Left lung (tissue), 10 donors: ENCODE data around the gene KCNC1. TPM values are rescaled to one million over a fixed set of nuclear protein-coding genes. Genes with fewer than 3 reads are reported as not detected.

ENCODE experiments used
- ATAC-seq: fragments of 200-7000 bp; cut with Tn5 transposase; one replicate; pipeline ENCODE4 v1.9.1; 2020; ENCODE audit warnings: moderate library complexity
- DNase-seq, 4 donors: peaks; one replicate each; pipeline ENCODE4 v3.0.0-alpha.2; 2013 to 2020
- H3K27ac ChIP-seq, 2 donors: fragments of 200-600 bp; sonication (generic) in 1 of 2; one replicate each; pipeline versions ENCODE4 v1.5.0 to v1.8.0; 2020 to 2021
- H3K27me3 ChIP-seq, 2 donors: fragments of 200-600 bp; sonication (generic) in 1 of 2; one replicate each; pipeline versions ENCODE4 v1.5.0 to v1.8.0; 2020 to 2021
- H3K36me3 ChIP-seq, 2 donors: fragments of 200-600 bp; sonication (generic) in 1 of 2; one replicate each; pipeline versions ENCODE4 v1.5.0 to v1.8.0; 2020 to 2021
- H3K4me1 ChIP-seq, 2 donors: fragments of 200-600 bp; one replicate each; pipeline ENCODE4 v1.8.0; 2021
- H3K4me3 ChIP-seq, 2 donors: fragments of 200-600 bp; sonication (generic) in 1 of 2; one replicate each; pipeline versions ENCODE4 v1.5.0 to v1.8.0; 2020 to 2021; ENCODE audit warnings: mild to moderate bottlenecking in 1 of 2
- H3K9me3 ChIP-seq, 2 donors: fragments of 200-600 bp; sonication (generic) in 1 of 2; one replicate each; pipeline versions ENCODE4 v1.5.0 to v1.8.0; 2020 to 2021
- CTCF ChIP-seq, 2 donors: fragments of 200-600 bp; sonication (generic) in 1 of 2; IDR thresholded peaks; one replicate each; pipeline versions ENCODE4 v1.5.0 to v1.8.0; 2021; ENCODE audit warnings: antibody characterized with exemption in 2 of 2
- intact Hi-C, 2 donors: fragments of 100-400 bp; cut with DNase I; formaldehyde crosslinking; loops; one replicate each; pipeline versions ENCODE4 v1.11.2 to v1.14.2; 2022
- polyA plus RNA-seq, 6 donors: library from polyadenylated mRNA; unstranded; fragments of 120-200 nt; gene quantifications; one replicate each; pipeline ENCODE4 v1.2.1, GENCODE V29; 2013; ENCODE audit not compliant: insufficient read length in 6 of 6
- total RNA-seq, 2 donors: library from RNA; stranded (reverse); fragmentation: NEBNext Ultra II Directional; extraction: Animal tissue kit (Norgen Biotek cat#: 25700); gene quantifications; one replicate each; pipeline ENCODE4 v1.2.1, GENCODE V29; 2021
- donor health status: DM: no; HTN: yes; CAD: no.
- donor health status: DM: no; HTN: no; CAD: no.

The KCNC1 gene
- total and polyA plus RNA-seq, 8 donors = 0.78 to 1.2 (median 0.89) TPM; not detected in 2

GRCh38 chr11:17777086-17777737 is 42.6 kb downstream of the KCNC1 start:
- TF ChIP-seq CTCF (IDR thresholded peaks at IDR 0.05) = no peak
- ATAC-seq (no peak), DNase-seq (peak in 1 of 4 donors; percentile 50)
- Histone ChIP-seq H3K36me3 (no peaks in the 10 kb centered on the region), H3K4me3 (no peak overlapping the region), H3K4me1 (no peaks in the 10 kb centered on the region), H3K27me3 (no peaks in the 10 kb centered on the region), H3K9me3 (no peaks in the 10 kb centered on the region), H3K27ac (no peak overlapping the region)
- intact Hi-C loops = no loop called here

GRCh38 chr11:17777738-17778091 is 43.1 kb downstream of the KCNC1 start:
- H3K27ac ChIP-seq = no peak overlapping the region
- intact Hi-C loops = no loop called here
- no peaks in the 10 kb centered on the region for H3K27me3 ChIP-seq
- H3K9me3 ChIP-seq = no peaks in the 10 kb centered on the region
- DNase-seq (no peak), ATAC-seq (no peak)
- TF ChIP-seq CTCF (IDR thresholded peaks at IDR 0.05) = no peak
- H3K4me1 ChIP-seq = no peaks in the 10 kb centered on the region
- H3K36me3 ChIP-seq = no peaks in the 10 kb centered on the region
- no peak overlapping the region for H3K4me3 ChIP-seq

GRCh38 chr11:17778352-17778751 is 43.8 kb downstream of the KCNC1 start:
- no peak for DNase-seq
- ATAC-seq = no peak
- Histone ChIP-seq H3K4me3 (no peak overlapping the region), H3K9me3 (no peaks in the 10 kb centered on the region), H3K36me3 (no peaks in the 10 kb centered on the region), H3K4me1 (no peaks in the 10 kb centered on the region), H3K27me3 (no peaks in the 10 kb centered on the region), H3K27ac (no peak overlapping the region)
- intact Hi-C loops = no loop called here
- no peak for TF ChIP-seq CTCF (IDR thresholded peaks at IDR 0.05)

GRCh38 chr11:17778956-17779860 is 44.6 kb downstream of the KCNC1 start:
- Histone ChIP-seq H3K36me3 (no peaks in the 10 kb centered on the region), H3K4me1 (no peaks in the 10 kb centered on the region), H3K27me3 (no peaks in the 10 kb centered on the region), H3K4me3 (no peak overlapping the region), H3K9me3 (no peaks in the 10 kb centered on the region), H3K27ac (no peak overlapping the region)
- DNase-seq (peak in 1 of 4 donors; percentile 68), ATAC-seq (no peak)
- TF ChIP-seq CTCF (IDR thresholded peaks at IDR 0.05) = no peak
- intact Hi-C loops = no loop called here

- no peak for TF ChIP-seq CTCF (IDR thresholded peaks at IDR 0.05)
- ATAC-seq = no peak
- Histone ChIP-seq H3K4me1 (no peaks in the 10 kb centered on the region), H3K27ac (no peak overlapping the region), H3K4me3 (no peak overlapping the region), H3K36me3 (no peaks in the 10 kb centered on the region), H3K9me3 (no peaks in the 10 kb centered on the region), H3K27me3 (no peaks in the 10 kb centered on the region)
- intact Hi-C loops = no loop called here
- DNase-seq = peak in 2 of 4 donors; percentile 10 to 67
Measured at GRCh38 chr11:17779861-17780594, 45.4 kb downstream of the KCNC1 start.
